ENCODE measurements around the gene HMGB1. TPM values are rescaled to one million over a fixed set of nuclear protein-coding genes. Genes with fewer than 3 reads are reported as not detected.
"Not testable (repeated sequence)": the region's sequence is repeated elsewhere in the genome, so short reads cannot be mapped to it uniquely, and the experiment has no call there.

HMGB1 gene
- total and polyA plus RNA-seq, 7 donors, result 212 to 519 (median 317) TPM

DNA sequence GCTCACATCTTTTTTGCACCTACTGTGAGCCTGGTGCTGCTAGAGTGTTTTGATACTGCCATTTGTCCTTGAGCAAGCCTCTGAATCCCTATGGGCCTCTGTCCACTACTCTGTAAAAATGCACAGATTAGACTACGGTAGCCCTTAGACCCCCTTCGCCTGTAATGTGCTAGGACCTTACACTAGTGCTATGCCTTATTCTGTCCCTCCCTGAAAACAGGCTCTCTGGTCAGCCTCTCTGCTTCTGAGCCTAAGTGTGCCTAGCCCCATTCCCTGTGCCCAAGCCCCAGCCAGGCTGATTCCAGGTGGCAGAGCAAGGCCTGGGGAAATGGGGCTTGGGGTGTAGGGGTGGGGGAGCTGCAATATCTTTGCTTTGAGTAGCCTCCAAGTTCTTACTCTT, 10.7 kb downstream of the HMGB1 start:
- H3K9me3 ChIP-seq, result no peaks in the 10 kb centered on the region
- no peak overlapping the region for H3K4me3 ChIP-seq
- intact Hi-C loops (cut with DNase I), result no loop called here
- peaks cover 0 to 19% (median 0%) of the 10 kb centered on the region in 4 donors for H3K36me3 ChIP-seq
- 96 to 99% methylated on average over 2 of the region's 2 CpGs for WGBS, 2 donors
- no peaks in the 10 kb centered on the region for H3K27me3 ChIP-seq
- no peak overlapping the region for H3K27ac ChIP-seq
- peaks cover 0 to 18% (median 9%) of the 10 kb centered on the region in 4 donors for H3K4me1 ChIP-seq
- no peak for DNase-seq
- TF ChIP-seq EP300 (IDR thresholded peaks at IDR 0.05), result no peak
- TF ChIP-seq POLR2AphosphoS5 (IDR thresholded peaks at IDR 0.05), result peak in 1 of 4 donors; percentile 8

DNA sequence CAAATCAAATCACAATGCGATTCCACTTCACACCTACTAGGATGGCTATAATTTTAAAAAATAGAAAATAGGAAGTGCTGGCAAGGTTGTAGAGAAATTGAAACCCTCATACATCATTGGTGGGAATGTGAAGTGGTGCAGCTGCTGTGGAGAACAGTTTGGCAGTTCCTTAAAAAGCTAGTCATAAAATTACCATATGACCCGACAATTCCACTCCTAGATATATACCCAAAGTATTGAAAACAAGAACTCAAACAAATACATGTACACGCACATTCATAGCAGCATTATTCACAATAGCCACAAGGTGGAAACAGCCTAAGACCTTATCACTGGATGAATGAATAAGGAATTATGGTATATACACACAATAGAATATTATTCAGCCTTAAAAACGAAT, 12.0 kb downstream of the HMGB1 start:
- Histone ChIP-seq H3K27me3 (no peaks in the 10 kb centered on the region), H3K4me1 (peaks cover 0 to 12% (median 7%) of the 10 kb centered on the region in 4 donors), H3K36me3 (peaks cover 0 to 7% (median 0%) of the 10 kb centered on the region in 4 donors), H3K27ac (no peak overlapping the region), H3K4me3 (no peak overlapping the region), H3K9me3 (no peaks in the 10 kb centered on the region)
- TF ChIP-seq, protein P1, sequence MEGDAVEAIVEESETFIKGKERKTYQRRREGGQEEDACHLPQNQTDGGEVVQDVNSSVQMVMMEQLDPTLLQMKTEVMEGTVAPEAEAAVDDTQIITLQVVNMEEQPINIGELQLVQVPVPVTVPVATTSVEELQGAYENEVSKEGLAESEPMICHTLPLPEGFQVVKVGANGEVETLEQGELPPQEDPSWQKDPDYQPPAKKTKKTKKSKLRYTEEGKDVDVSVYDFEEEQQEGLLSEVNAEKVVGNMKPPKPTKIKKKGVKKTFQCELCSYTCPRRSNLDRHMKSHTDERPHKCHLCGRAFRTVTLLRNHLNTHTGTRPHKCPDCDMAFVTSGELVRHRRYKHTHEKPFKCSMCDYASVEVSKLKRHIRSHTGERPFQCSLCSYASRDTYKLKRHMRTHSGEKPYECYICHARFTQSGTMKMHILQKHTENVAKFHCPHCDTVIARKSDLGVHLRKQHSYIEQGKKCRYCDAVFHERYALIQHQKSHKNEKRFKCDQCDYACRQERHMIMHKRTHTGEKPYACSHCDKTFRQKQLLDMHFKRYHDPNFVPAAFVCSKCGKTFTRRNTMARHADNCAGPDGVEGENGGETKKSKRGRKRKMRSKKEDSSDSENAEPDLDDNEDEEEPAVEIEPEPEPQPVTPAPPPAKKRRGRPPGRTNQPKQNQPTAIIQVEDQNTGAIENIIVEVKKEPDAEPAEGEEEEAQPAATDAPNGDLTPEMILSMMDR (IDR thresholded peaks at IDR 0.05), result peak in 1 of 4 experiments; percentile 7
- TF ChIP-seq EP300 (IDR thresholded peaks at IDR 0.05), result no peak
- TF ChIP-seq POLR2AphosphoS5 (IDR thresholded peaks at IDR 0.05), result no peak
- TF ChIP-seq POLR2A (IDR thresholded peaks at IDR 0.05), result no peak
- intact Hi-C loops (cut with DNase I), result no loop called here
- WGBS, 2 donors, result 73 to 77% methylated on average over 4 of the region's 4 CpGs
- DNase-seq, result no peak

DNA sequence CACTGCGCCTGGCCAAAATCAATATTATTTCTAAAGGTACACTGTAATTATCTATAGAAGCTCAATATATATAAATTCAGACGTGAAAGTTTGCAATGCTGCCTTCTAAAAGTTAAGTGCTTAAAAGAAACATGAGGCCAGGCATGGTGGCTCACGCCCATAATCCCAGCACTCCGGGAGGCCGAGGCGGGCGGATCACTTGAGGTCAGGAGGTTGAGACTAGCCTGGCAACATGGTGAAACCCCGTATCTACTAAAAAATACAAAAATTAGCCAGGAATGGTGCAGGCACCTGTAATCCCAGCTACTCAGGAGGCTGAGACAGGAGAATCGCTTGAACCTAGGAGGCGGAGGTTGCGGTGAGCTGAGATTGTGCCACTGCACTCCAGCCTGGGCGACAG, 14.3 kb downstream of the HMGB1 start:
- DNase-seq; H3K4me1 ChIP-seq; H3K4me3 ChIP-seq; H3K36me3 ChIP-seq; H3K9me3 ChIP-seq; H3K27me3 ChIP-seq; H3K27ac ChIP-seq; intact Hi-C loops (cut with DNase I): not testable (repeated sequence)
- 90 to 95% methylated on average over 12 of the region's 12 CpGs for WGBS, 2 donors

DNA sequence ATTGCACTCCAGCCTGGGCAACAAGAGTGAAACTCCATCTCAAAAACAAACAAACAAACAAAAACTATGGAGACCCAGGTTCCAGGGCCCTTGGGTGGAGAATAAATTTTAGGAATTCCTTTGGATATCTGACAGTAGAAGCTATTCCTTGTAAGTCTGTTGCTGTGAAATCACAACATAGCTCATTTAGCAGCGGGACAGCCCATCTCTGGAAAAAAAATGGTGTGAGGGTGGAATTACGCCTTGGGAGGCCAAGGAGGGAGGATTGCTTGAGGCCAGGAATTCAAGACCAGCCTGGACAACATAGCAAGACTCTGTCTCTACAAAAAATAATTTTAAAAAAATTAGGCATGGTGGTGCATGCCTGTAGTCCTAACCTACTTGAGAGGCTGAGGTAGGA, 15.7 kb downstream of the HMGB1 start:
- H3K27me3 ChIP-seq, result no peaks in the 10 kb centered on the region

DNA sequence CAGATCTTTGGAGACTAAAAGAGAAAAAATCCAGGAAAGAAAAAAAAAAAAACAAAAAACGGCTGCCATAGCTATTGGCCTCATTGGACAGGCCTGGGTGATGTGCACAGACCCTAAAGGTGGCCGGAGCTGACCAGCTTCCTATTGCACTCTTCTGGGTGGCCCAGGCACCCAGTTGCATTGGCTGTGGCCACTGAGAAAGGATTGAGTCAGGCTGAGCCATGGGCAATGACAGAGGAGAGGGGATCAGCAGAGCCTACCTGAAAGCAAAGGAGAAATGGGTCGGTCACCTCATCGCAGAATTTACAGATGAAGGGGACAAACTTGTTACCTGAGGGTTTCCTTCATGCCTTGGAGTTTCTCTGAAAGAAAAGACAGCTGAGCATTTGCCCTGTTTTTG, 17.3 kb downstream of the HMGB1 start:
- no peaks in the 10 kb centered on the region for H3K36me3 ChIP-seq
- 94 to 98% methylated on average over 4 of the region's 4 CpGs for WGBS, 2 donors
- no peak overlapping the region for H3K4me3 ChIP-seq
- peaks cover 0 to 18% (median 14%) of the 10 kb centered on the region in 4 donors for H3K4me1 ChIP-seq
- no peaks in the 10 kb centered on the region for H3K9me3 ChIP-seq
- no peak for DNase-seq
- no peaks in the 10 kb centered on the region for H3K27me3 ChIP-seq
- TF ChIP-seq, protein P1 (IDR thresholded peaks at IDR 0.05), result no peak
- TF ChIP-seq POLR2A (IDR thresholded peaks at IDR 0.05), result no peak
- no peak for TF ChIP-seq POLR2AphosphoS5 (IDR thresholded peaks at IDR 0.05)
- TF ChIP-seq EP300 (IDR thresholded peaks at IDR 0.05), result no peak
- no peak overlapping the region for H3K27ac ChIP-seq
- intact Hi-C loops (cut with DNase I), result no loop called here

More for the DNA sequence above, 15.7 kb downstream of the HMGB1 start:
- Histone ChIP-seq H3K4me3 (no peak overlapping the region), H3K36me3 (no peaks in the 10 kb centered on the region), H3K9me3 (no peaks in the 10 kb centered on the region), H3K4me1 (peaks cover 0 to 17% (median 14%) of the 10 kb centered on the region in 4 donors), H3K27ac (no peak overlapping the region)
- no peak for DNase-seq
- intact Hi-C loops (cut with DNase I), result no loop called here
- TF ChIP-seq EP300 (IDR thresholded peaks at IDR 0.05), result no peak
- no peak for TF ChIP-seq POLR2A (IDR thresholded peaks at IDR 0.05)
- no peak for TF ChIP-seq POLR2AphosphoS5 (IDR thresholded peaks at IDR 0.05)
- WGBS, 2 donors, result 95 to 99% methylated on average over 2 of the region's 2 CpGs

DNA sequence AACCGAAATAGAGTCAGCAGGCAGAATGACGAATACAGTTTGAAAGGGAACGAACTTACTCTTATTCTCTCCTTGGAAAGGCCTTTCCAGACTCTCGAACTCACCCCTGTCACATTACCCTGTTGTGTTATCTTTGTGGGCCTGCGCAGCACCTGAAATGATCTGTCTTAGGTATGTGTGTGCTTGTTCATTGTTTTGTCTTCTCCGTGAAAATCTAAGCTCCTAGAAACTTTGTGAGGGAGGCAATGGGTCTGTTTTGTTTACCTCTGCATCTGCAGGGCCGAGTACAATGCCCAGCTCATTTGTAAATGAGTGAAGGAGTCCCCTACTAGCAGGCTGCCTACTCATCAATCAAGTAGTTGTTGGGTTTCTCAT, 19.6 kb downstream of the HMGB1 start:
- DNase-seq, result no peak

More for the DNA sequence above, 19.6 kb downstream of the HMGB1 start:
- Histone ChIP-seq H3K36me3 (no peaks in the 10 kb centered on the region), H3K4me3 (peak overlapping the region in 3 of 4 donors; percentile 37 to 44 (median 42)), H3K27me3 (no peaks in the 10 kb centered on the region), H3K27ac (peak overlapping the region; percentile 77 to 82 (median 80)), H3K4me1 (peaks cover 0 to 18% (median 14%) of the 10 kb centered on the region in 4 donors), H3K9me3 (no peaks in the 10 kb centered on the region)
- TF ChIP-seq, protein P1 (IDR thresholded peaks at IDR 0.05), result no peak
- TF ChIP-seq EP300 (IDR thresholded peaks at IDR 0.05) (no peak), POLR2A (IDR thresholded peaks at IDR 0.05) (no peak), POLR2AphosphoS5 (IDR thresholded peaks at IDR 0.05) (no peak)
- intact Hi-C loops (cut with DNase I), result no loop called here
- 9 to 41% methylated on average over 7 of the region's 7 CpGs for WGBS, 2 donors
